GM04504 (cell line): Measurements from ENCODE around the gene CCL22.
"Not testable (repeated sequence)": the region's sequence is repeated elsewhere in the genome, so short reads cannot be mapped to it uniquely, and the experiment has no call there.

ENCODE experiments used
- DNase-seq: peaks from one replicate; pipeline ENCODE4 v3.0.0-alpha.2; 2012; ENCODE audit warnings: low read depth

The CCL22 gene

GRCh38 chr16:57358527-57359095 is at the start of gene CCL22:
Gene CCL22 (plus strand): TSS chr16:57358783. CDS start chr16:57358817, 34 bp downstream.
- DNase-seq, result no peak

- no peak for DNase-seq
Measured at GRCh38 chr16:57310801-57311200, 47.8 kb upstream of the CCL22 start.

GRCh38 chr16:57313509-57313908 is 45.1 kb upstream of the CCL22 start:
- DNase-seq, result no peak

GRCh38 chr16:57314161-57314785 is 44.3 kb upstream of the CCL22 start:
- DNase-seq, result no peak

- DNase-seq, result no peak
Measured at GRCh38 chr16:57315416-57315815, 43.2 kb upstream of the CCL22 start.

GRCh38 chr16:57316390-57317017 is 42.1 kb upstream of the CCL22 start:
- DNase-seq, result peak; percentile 74

GRCh38 chr16:57318240-57318970 is 40.2 kb upstream of the CCL22 start:
- DNase-seq, result no peak

GRCh38 chr16:57319646-57320045 is 38.9 kb upstream of the CCL22 start:
- DNase-seq, result no peak

GRCh38 chr16:57324749-57325148 is 33.8 kb upstream of the CCL22 start:
- DNase-seq, result no peak

- DNase-seq, result no peak
Measured at GRCh38 chr16:57325458-57325857, 33.1 kb upstream of the CCL22 start.

GRCh38 chr16:57329718-57330327 is 28.8 kb upstream of the CCL22 start:
- DNase-seq, result no peak

GRCh38 chr16:57331355-57331754 is 27.2 kb upstream of the CCL22 start:
- DNase-seq, result no peak

- no peak for DNase-seq
Measured at GRCh38 chr16:57333402-57333801, 25.2 kb upstream of the CCL22 start.

GRCh38 chr16:57335366-57335765 is 23.2 kb upstream of the CCL22 start:
- no peak for DNase-seq

- no peak for DNase-seq
Measured at GRCh38 chr16:57341062-57341440, 17.5 kb upstream of the CCL22 start.

- peak; percentile 91 for DNase-seq
Measured at GRCh38 chr16:57341441-57342303, 16.9 kb upstream of the CCL22 start.

GRCh38 chr16:57342606-57343005 is 16.0 kb upstream of the CCL22 start:
- not testable (repeated sequence) for DNase-seq

- DNase-seq, result no peak
Measured at GRCh38 chr16:57343221-57343620, 15.4 kb upstream of the CCL22 start.

- not testable (repeated sequence) for DNase-seq
Measured at GRCh38 chr16:57344094-57344493, 14.5 kb upstream of the CCL22 start.

- DNase-seq, result no peak
Measured at GRCh38 chr16:57345021-57345420, 13.6 kb upstream of the CCL22 start.

GRCh38 chr16:57345666-57346204 is 12.8 kb upstream of the CCL22 start:
- no peak for DNase-seq
